IPS-15b (cell line): ENCODE results near the gene ZSCAN18.

Source experiments
- H3K27me3 ChIP-seq: one replicate; pipeline ENCODE4 v1.6.1; 2013; ENCODE audit warnings: low read length; ENCODE audit not compliant: control insufficient read depth, insufficient read depth
- H3K36me3 ChIP-seq: one replicate; pipeline ENCODE4 v1.6.1; 2013; ENCODE audit warnings: low read length; ENCODE audit not compliant: control insufficient read depth, insufficient read depth
- H3K4me1 ChIP-seq: one replicate; pipeline ENCODE4 v1.6.1; 2013; ENCODE audit warnings: mild to moderate bottlenecking, low read length; ENCODE audit not compliant: control insufficient read depth, insufficient read depth
- H3K4me3 ChIP-seq: one replicate; pipeline ENCODE4 v1.5.1; 2013; ENCODE audit warnings: low read depth, low read length
- H3K9ac ChIP-seq: one replicate; pipeline ENCODE4 v1.6.1; 2013; ENCODE audit warnings: low read depth, mild to moderate bottlenecking, low read length
- H3K9me3 ChIP-seq: one replicate; pipeline ENCODE4 v1.6.1; 2013; ENCODE audit warnings: mild to moderate bottlenecking, low read length; ENCODE audit not compliant: control insufficient read depth, insufficient read depth

Gene ZSCAN18

GRCh38 chr19:58035863-58036262, 62.2 kb downstream of the ZSCAN18 start:
- H3K4me1 ChIP-seq = no peaks in the 10 kb centered on the region
- H3K36me3 ChIP-seq = no peaks in the 10 kb centered on the region
- no peak overlapping the region for H3K4me3 ChIP-seq
- no peaks in the 10 kb centered on the region for H3K27me3 ChIP-seq
- no peak overlapping the region for H3K9ac ChIP-seq
- no peaks in the 10 kb centered on the region for H3K9me3 ChIP-seq

GRCh38 chr19:58034477-58034793, 63.6 kb downstream of the ZSCAN18 start:
- Histone ChIP-seq H3K9ac (no peak overlapping the region), H3K27me3 (no peaks in the 10 kb centered on the region), H3K4me1 (no peaks in the 10 kb centered on the region), H3K36me3 (no peaks in the 10 kb centered on the region), H3K4me3 (peak overlapping the region; percentile 18), H3K9me3 (no peaks in the 10 kb centered on the region)
